Dermis lymphatic vessel endothelial cell (primary cell): ENCODE measurements around the gene TSPAN2. TPM values are rescaled to one million over a fixed set of nuclear protein-coding genes. Genes with fewer than 3 reads are reported as not detected.

Experiments used
- total RNA-seq: library from RNA; depleted of rRNA; stranded (reverse); fragments of >200 nt; gene quantifications from 2 replicates; pipeline ENCODE4 v1.2.1, GENCODE V29; 2014

The TSPAN2 gene
- total RNA-seq: 0.98 and 1.8 TPM in 2 replicates

DNA sequence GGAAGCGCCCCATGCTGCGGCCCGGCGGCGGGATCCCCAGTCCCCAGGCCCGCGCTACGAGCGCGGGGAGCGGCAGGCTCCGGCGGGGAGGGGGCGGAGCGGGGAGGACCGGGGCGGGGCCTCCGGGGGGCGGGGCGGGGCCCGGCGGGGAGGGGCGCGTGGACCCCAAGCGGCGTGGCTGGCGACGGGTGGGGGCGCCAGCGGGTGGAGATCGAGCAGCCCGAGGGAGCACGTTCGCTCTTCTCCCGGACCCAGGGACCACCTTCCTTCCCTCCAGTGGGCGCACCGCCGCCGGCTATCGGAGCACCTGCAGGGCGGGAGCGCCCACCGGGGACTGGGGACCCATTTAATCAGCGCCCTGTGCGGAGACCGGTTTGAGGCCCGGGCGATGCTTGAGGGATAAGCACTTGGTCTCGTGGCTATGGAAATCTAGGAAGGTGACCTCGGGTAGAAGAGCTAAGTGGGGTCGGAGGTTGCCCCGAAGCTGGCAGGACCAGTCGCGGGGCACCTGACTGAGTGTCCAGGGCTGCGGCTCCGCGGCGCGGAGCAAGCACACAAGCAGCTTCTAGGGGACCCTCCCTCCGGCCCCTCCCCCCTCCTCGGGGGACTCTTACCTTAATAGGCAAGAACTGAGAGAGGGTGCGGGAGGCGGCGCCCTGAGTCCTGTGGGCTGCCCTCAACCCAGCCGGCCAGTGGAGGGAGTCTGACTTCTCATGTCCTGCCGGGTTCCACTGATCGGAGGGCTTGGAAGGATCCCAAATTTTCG lies at the start of gene TSPAN2:
TSPAN2 (minus strand) TSS at position 84 of the 766 bp plus-strand sequence; CDS start at position 13, 71 bp downstream.

DNA sequence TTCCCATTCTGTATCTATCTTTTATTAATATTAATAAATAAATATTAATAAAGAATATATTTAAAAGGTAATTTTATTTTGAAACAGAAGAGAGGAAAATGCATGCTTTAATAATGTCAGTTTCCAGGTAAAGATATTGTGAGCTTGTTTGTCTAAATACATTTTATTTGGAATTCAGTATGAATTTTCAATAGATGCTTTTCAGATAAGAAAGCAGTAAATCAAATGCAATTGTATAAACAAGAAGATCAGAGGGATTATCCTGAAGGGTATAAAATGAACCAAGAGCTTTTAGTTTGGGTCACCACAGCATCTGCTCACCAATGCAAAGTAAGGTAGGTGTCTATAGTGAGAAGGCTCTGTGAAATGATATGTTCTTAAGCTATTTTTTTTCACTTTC lies 59.8 kb downstream of the TSPAN2 start, which contains the start of gene TSHB:
TSHB (plus strand) TSS at position 301 of the 400 bp plus-strand sequence. CDS start 3,537 bp downstream, outside the sequence.

Other genes with a start within 250 kb of the TSPAN2 start
- gene SYCP1, start 234.6 kb downstream of the TSPAN2 start, total RNA-seq: not detected in 2 replicates
- gene TSHB, start 59.7 kb downstream of the TSPAN2 start, total RNA-seq: not detected in 2 replicates
- gene NGF, start 248.7 kb upstream of the TSPAN2 start, total RNA-seq: 0.34 and 0.43 TPM in 2 replicates